OCI-LY7 (cell line): ENCODE results near the gene CFAP69. TPM values are rescaled to one million over a fixed set of nuclear protein-coding genes. Genes with fewer than 3 reads are reported as not detected.

ENCODE experiments used
- BruUV-seq: library from RNA; stranded (reverse); fragments of 400-500 nt; replicated peaks from 2 replicates; lab custom pipeline; 2021; lab: Mats Ljungman, UMichigan
- CTCF ChIA-PET: fragments of 300-600 bp; sonication (Branson Sonifier 250); formaldehyde crosslinking; loops from one replicate; lab custom pipeline; 2022; ENCODE audit warnings: antibody characterized with exemption; ENCODE audit not compliant: unreplicated experiment; lab: Charles Lee
- POLR2A ChIA-PET: fragments of 300-600 bp; sonication (Branson Sonifier 250); formaldehyde crosslinking; loops from one replicate; lab custom pipeline; 2022; ENCODE audit warnings: antibody characterized with exemption; lab: Charles Lee
- DNase-seq: peaks from one replicate; pipeline ENCODE4 v3.0.0-alpha.2; 2015; ENCODE audit warnings: low spot score
- H2AFZ ChIP-seq: fragments of 200-600 bp; sonication (generic), shearing (Covaris generic); 2 replicates; pipeline ENCODE4 v1.6.1; 2014; ENCODE audit warnings: mild to moderate bottlenecking, antibody characterized with exemption, low read length, moderate library complexity
- H3K27ac ChIP-seq: fragments of 200-600 bp; sonication (generic); 2 replicates; pipeline ENCODE4 v1.5.1; 2014; ENCODE audit warnings: mixed run types, low read depth, mild to moderate bottlenecking, moderate library complexity, low read length, inconsistent platforms; ENCODE audit not compliant: poor library complexity, severe bottlenecking
- H3K36me3 ChIP-seq: fragments of 200-600 bp; sonication (generic); 2 replicates; pipeline ENCODE4 v1.6.1; 2014; ENCODE audit warnings: mild to moderate bottlenecking, antibody characterized with exemption, low read length, moderate library complexity, mixed read lengths; ENCODE audit not compliant: insufficient read depth
- H3K4me1 ChIP-seq: fragments of 200-600 bp; sonication (generic); 2 replicates; pipeline ENCODE4 v1.5.1; 2014; ENCODE audit warnings: mild to moderate bottlenecking, low read length; ENCODE audit not compliant: insufficient read depth, poor library complexity, severe bottlenecking
- H3K4me2 ChIP-seq: fragments of 200-600 bp; sonication (generic); 2 replicates; pipeline ENCODE4 v1.6.1; 2014; ENCODE audit warnings: mild to moderate bottlenecking, low read length
- H3K4me3 ChIP-seq: fragments of 200-600 bp; sonication (generic); 2 replicates; pipeline ENCODE4 v1.5.1; 2014; ENCODE audit warnings: mild to moderate bottlenecking, low read depth, low read length; ENCODE audit not compliant: poor library complexity, severe bottlenecking
- H3K79me2 ChIP-seq: fragments of 200-600 bp; sonication (generic); 2 replicates; pipeline ENCODE4 v1.6.1; 2016; ENCODE audit warnings: low read depth, mild to moderate bottlenecking, low read length, moderate library complexity, mixed read lengths; ENCODE audit not compliant: insufficient read depth
- H3K9me2 ChIP-seq: fragments of 200-600 bp; sonication (generic); 2 replicates; pipeline ENCODE4 v1.6.1; 2016; ENCODE audit warnings: mild to moderate bottlenecking, low read length, mixed read lengths; ENCODE audit not compliant: insufficient read depth
- H3K9me3 ChIP-seq: fragments of 200-600 bp; sonication (generic); 2 replicates; pipeline ENCODE4 v1.6.1; 2014; ENCODE audit warnings: mild to moderate bottlenecking, mixed run types, low read length, mixed read lengths
- H4K20me1 ChIP-seq: fragments of 200-600 bp; sonication (generic); 2 replicates; pipeline ENCODE4 v1.6.1; 2014; ENCODE audit warnings: mild to moderate bottlenecking, antibody characterized with exemption, low read length, moderate library complexity, mixed read lengths; ENCODE audit not compliant: insufficient read depth
- CTCF ChIP-seq: fragments of 200-600 bp; sonication (generic); conservative IDR thresholded peaks from 2 replicates; pipeline ENCODE4 v1.5.1; 2014; ENCODE audit warnings: mild to moderate bottlenecking, antibody characterized with exemption, low read length, moderate library complexity, mixed read lengths
- EZH2phosphoT487 ChIP-seq: fragments of 200-600 bp; sonication (generic); IDR thresholded peaks from 2 replicates; pipeline ENCODE4 v1.6.1; 2018; ENCODE audit warnings: low read depth, borderline replicate concordance, mild to moderate bottlenecking, mixed run types, antibody characterized with exemption, low read length, moderate library complexity, mixed read lengths
- intact Hi-C: fragments of 100-400 bp; cut with micrococcal nuclease; formaldehyde crosslinking; loops from one replicate; pipeline ENCODE4 v1.10.0; 2022; ENCODE audit not compliant: unreplicated experiment
- total RNA-seq, 2 experiments: library from RNA; depleted of rRNA in 1 of 2; stranded (reverse); fragments of >200 nt in 1 of 2; shearing (Covaris generic) in 1 of 2; gene quantifications; 2 replicates each; pipeline ENCODE4 v1.2.3, GENCODE V29; 2014 to 2022

The CFAP69 gene
- total RNA-seq, 2 experiments from 2014 or later: not detected

GRCh38 chr7:90229682-90230081 is 15.3 kb upstream of the CFAP69 start:
- no peaks in the 10 kb centered on the region for H3K4me1 ChIP-seq
- no peak overlapping the region for H2AFZ ChIP-seq
- H3K4me3 ChIP-seq: no peak overlapping the region
- intact Hi-C loops: no loop called here
- DNase-seq: no peak
- no peak for TF ChIP-seq EZH2phosphoT487
- no peak for TF ChIP-seq CTCF
- no peaks in the 10 kb centered on the region for H3K36me3 ChIP-seq
- no peaks in the 10 kb centered on the region for H3K79me2 ChIP-seq
- ChIA-PET POLR2A (no interaction called here), CTCF (no interaction called here)
- no peaks in the 10 kb centered on the region for H3K9me2 ChIP-seq
- no peaks in the 10 kb centered on the region for H3K9me3 ChIP-seq
- H3K27ac ChIP-seq: no peak overlapping the region
- no peaks in the 10 kb centered on the region for H4K20me1 ChIP-seq
- no TSS peak for BruUV-seq
- no peak overlapping the region for H3K4me2 ChIP-seq

DNA sequence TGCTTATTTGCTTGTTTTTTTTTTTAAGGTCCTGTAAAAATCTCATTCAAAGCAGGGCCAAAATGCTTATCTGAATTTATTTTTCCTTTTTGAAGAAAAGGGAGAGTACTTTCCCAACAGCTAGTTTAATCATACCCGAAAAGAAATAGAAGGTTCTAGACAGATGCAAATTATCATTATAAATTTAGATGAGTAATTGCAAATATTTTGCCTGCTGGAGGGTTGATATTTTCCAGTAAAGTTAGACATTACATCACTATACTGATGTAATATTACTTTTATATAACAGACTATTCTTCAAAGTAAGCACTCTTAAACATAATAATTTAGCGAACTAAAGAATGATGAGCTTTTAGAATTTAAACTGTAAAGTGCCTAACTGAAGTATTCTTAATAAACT is 14.1 kb upstream of the CFAP69 start:
- CTCF ChIA-PET: no interaction called here
- H3K9me2 ChIP-seq: no peaks in the 10 kb centered on the region
- H3K4me2 ChIP-seq: no peak overlapping the region
- intact Hi-C loops: no loop called here
- DNase-seq: no peak
- H2AFZ ChIP-seq: no peak overlapping the region
- TF ChIP-seq EZH2phosphoT487 (no peak), CTCF (no peak)
- H4K20me1 ChIP-seq: no peaks in the 10 kb centered on the region
- no TSS peak for BruUV-seq
- no peaks in the 10 kb centered on the region for H3K36me3 ChIP-seq
- H3K27ac ChIP-seq: no peak overlapping the region
- H3K4me1 ChIP-seq: no peaks in the 10 kb centered on the region
- no peak overlapping the region for H3K4me3 ChIP-seq
- no peaks in the 10 kb centered on the region for H3K79me2 ChIP-seq
- no peaks in the 10 kb centered on the region for H3K9me3 ChIP-seq
- POLR2A ChIA-PET: interaction anchor here (0.8 kb wide), 1 partner anchor 59 kb away, joined by 4 read pairs; no protein-coding TSS in a partner anchor

DNA sequence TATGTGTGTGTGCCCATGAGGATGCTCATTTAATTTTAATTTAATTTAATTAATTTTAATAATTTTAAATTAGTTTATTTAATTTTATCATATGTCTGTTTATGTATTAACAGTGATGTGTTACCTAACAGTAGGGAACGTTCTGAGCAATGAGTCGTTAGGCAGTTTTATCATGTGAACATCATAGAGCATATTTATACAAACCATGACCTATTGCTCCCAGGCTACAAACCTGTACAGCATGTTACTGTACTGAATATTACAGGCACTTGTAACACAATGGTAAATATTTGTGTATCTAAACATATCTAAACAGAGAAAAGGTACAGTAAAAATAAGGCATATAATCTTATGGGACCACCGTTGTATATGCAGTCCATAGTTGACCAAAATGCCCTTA is 13.7 kb upstream of the CFAP69 start:
- no peak for DNase-seq
- POLR2A ChIA-PET: interaction anchor here (0.8 kb wide), 1 partner anchor 59 kb away, joined by 4 read pairs; no protein-coding TSS in a partner anchor
- H3K4me2 ChIP-seq: no peak overlapping the region
- H3K9me3 ChIP-seq: no peaks in the 10 kb centered on the region
- no peaks in the 10 kb centered on the region for H3K36me3 ChIP-seq
- TF ChIP-seq CTCF (no peak), EZH2phosphoT487 (no peak)
- H2AFZ ChIP-seq: no peak overlapping the region
- H3K4me3 ChIP-seq: no peak overlapping the region
- CTCF ChIA-PET: no interaction called here
- H3K9me2 ChIP-seq: no peaks in the 10 kb centered on the region
- intact Hi-C loops: no loop called here
- no peaks in the 10 kb centered on the region for H3K79me2 ChIP-seq
- BruUV-seq: no TSS peak
- H3K4me1 ChIP-seq: no peaks in the 10 kb centered on the region
- no peak overlapping the region for H3K27ac ChIP-seq
- H4K20me1 ChIP-seq: no peaks in the 10 kb centered on the region
